ENCODE data around the gene UNC5C. TPM values are rescaled to one million over a fixed set of nuclear protein-coding genes. Genes with fewer than 3 reads are reported as not detected.

The UNC5C gene
- total RNA-seq, 1 donor from 2014 or later: 43.8 TPM

- H3K4me1 Mint-ChIP-seq (ENCODE audit: low read depth): peaks cover 17% of the 10 kb centered on the region
These were observed 48.4 kb downstream of the UNC5C start for GRCh38 chr4:95500361-95500760.

GRCh38 chr4:95499291-95499696 lies 49.5 kb downstream of the UNC5C start:
- Mint-ChIP-seq H3K36me3 (ENCODE audit: insufficient read depth) (peaks cover 19% of the 10 kb centered on the region), H3K4me3 (ENCODE audit: low read depth) (no peak overlapping the region), H3K4me1 (ENCODE audit: low read depth) (peaks cover 12% of the 10 kb centered on the region), H3K9me3 (ENCODE audit: low read depth) (peaks cover 2% of the 10 kb centered on the region), H3K27me3 (no peaks in the 10 kb centered on the region), H3K27ac (peak overlapping the region; percentile 13)
- no peak for TF ChIP-seq CTCF (IDR thresholded peaks at IDR 0.05; ENCODE audit: unreplicated experiment)
- DNase-seq (ENCODE audit: low spot score, unreplicated experiment): no peak

More at GRCh38 chr4:95500361-95500760, 48.4 kb downstream of the UNC5C start:
- Mint-ChIP-seq H3K36me3 (ENCODE audit: insufficient read depth) (peaks cover 21% of the 10 kb centered on the region), H3K4me3 (ENCODE audit: low read depth) (no peak overlapping the region), H3K27me3 (no peaks in the 10 kb centered on the region), H3K9me3 (ENCODE audit: low read depth) (peaks cover 2% of the 10 kb centered on the region), H3K27ac (no peak overlapping the region)
- TF ChIP-seq CTCF (IDR thresholded peaks at IDR 0.05; ENCODE audit: unreplicated experiment): no peak
- no peak for DNase-seq (ENCODE audit: low spot score, unreplicated experiment)

GRCh38 chr4:95494186-95494585 lies 54.6 kb downstream of the UNC5C start:
- H3K27ac Mint-ChIP-seq: no peak overlapping the region
- no peaks in the 10 kb centered on the region for H3K27me3 Mint-ChIP-seq
- DNase-seq (ENCODE audit: low spot score, unreplicated experiment): no peak
- no peaks in the 10 kb centered on the region for H3K9me3 Mint-ChIP-seq (ENCODE audit: low read depth)
- peaks cover 2% of the 10 kb centered on the region for H3K4me1 Mint-ChIP-seq (ENCODE audit: low read depth)
- no peak overlapping the region for H3K4me3 Mint-ChIP-seq (ENCODE audit: low read depth)
- TF ChIP-seq CTCF (IDR thresholded peaks at IDR 0.05; ENCODE audit: unreplicated experiment): no peak
- peaks cover 9% of the 10 kb centered on the region for H3K36me3 Mint-ChIP-seq (ENCODE audit: insufficient read depth)

GRCh38 chr4:95478679-95479078 lies 70.1 kb downstream of the UNC5C start:
- no peak for DNase-seq (ENCODE audit: low spot score, unreplicated experiment)
- Mint-ChIP-seq H3K27me3 (no peaks in the 10 kb centered on the region), H3K9me3 (ENCODE audit: low read depth) (peaks cover 6% of the 10 kb centered on the region), H3K27ac (no peak overlapping the region), H3K4me1 (ENCODE audit: low read depth) (peaks cover 1% of the 10 kb centered on the region), H3K4me3 (ENCODE audit: low read depth) (no peak overlapping the region), H3K36me3 (ENCODE audit: insufficient read depth) (peaks cover 3% of the 10 kb centered on the region)
- no peak for TF ChIP-seq CTCF (IDR thresholded peaks at IDR 0.05; ENCODE audit: unreplicated experiment)

GRCh38 chr4:95476121-95476520 lies 72.7 kb downstream of the UNC5C start:
- DNase-seq (ENCODE audit: low spot score, unreplicated experiment): no peak
- peaks cover 18% of the 10 kb centered on the region for H3K4me1 Mint-ChIP-seq (ENCODE audit: low read depth)
- H3K9me3 Mint-ChIP-seq (ENCODE audit: low read depth): peaks cover 6% of the 10 kb centered on the region
- no peak for TF ChIP-seq CTCF (IDR thresholded peaks at IDR 0.05; ENCODE audit: unreplicated experiment)
- no peak overlapping the region for H3K4me3 Mint-ChIP-seq (ENCODE audit: low read depth)
- H3K36me3 Mint-ChIP-seq (ENCODE audit: insufficient read depth): no peaks in the 10 kb centered on the region
- H3K27me3 Mint-ChIP-seq: no peaks in the 10 kb centered on the region
- no peak overlapping the region for H3K27ac Mint-ChIP-seq

Measured in progenitor cell of endocrine pancreas (in vitro differentiated cells).